Measurements from ENCODE around the gene IFITM1.
"Not testable (repeated sequence)": the region's sequence is repeated elsewhere in the genome, so short reads cannot be mapped to it uniquely, and the experiment has no call there.

Gene IFITM1

GRCh38 chr11:304915-305843, 8.7 kb upstream of the IFITM1 start:
- Histone ChIP-seq H3K4me3 (ENCODE audit: low read depth, low read length) (no peak overlapping the region), H2AFZ (ENCODE audit: low read length, unreplicated experiment) (no peak overlapping the region)

GRCh38 chr11:305844-306211, 8.0 kb upstream of the IFITM1 start:
- no peak overlapping the region for H3K27ac ChIP-seq (ENCODE audit: low read depth, low read length)
- no peak overlapping the region for H2AFZ ChIP-seq (ENCODE audit: low read length, unreplicated experiment)
- H3K79me2 ChIP-seq (ENCODE audit: control insufficient read depth, insufficient read depth, low read length, unreplicated experiment), result peaks cover 15% of the 10 kb centered on the region
- no peaks in the 10 kb centered on the region for H3K4me1 ChIP-seq (ENCODE audit: control insufficient read depth, insufficient read depth, low read length, unreplicated experiment)
- no peak overlapping the region for H3K4me3 ChIP-seq (ENCODE audit: low read depth, low read length)
- H3K27me3 ChIP-seq (ENCODE audit: insufficient read depth, low read length), result no peaks in the 10 kb centered on the region
- H3K36me3 ChIP-seq (ENCODE audit: insufficient read depth, low read length), result no peaks in the 10 kb centered on the region

More at GRCh38 chr11:304915-305843, 8.7 kb upstream of the IFITM1 start:
- H3K79me2 ChIP-seq (ENCODE audit: control insufficient read depth, insufficient read depth, low read length, unreplicated experiment), result peaks cover 15% of the 10 kb centered on the region
- no peaks in the 10 kb centered on the region for H3K4me1 ChIP-seq (ENCODE audit: control insufficient read depth, insufficient read depth, low read length, unreplicated experiment)
- H3K27ac ChIP-seq (ENCODE audit: low read depth, low read length), result no peak overlapping the region
- H3K36me3 ChIP-seq (ENCODE audit: insufficient read depth, low read length), result no peaks in the 10 kb centered on the region
- H3K27me3 ChIP-seq (ENCODE audit: insufficient read depth, low read length), result peaks cover 1% of the 10 kb centered on the region; the same call in 1 of the 2 replicates

GRCh38 chr11:306645-307371, 7.0 kb upstream of the IFITM1 start:
- Histone ChIP-seq H3K4me3 (ENCODE audit: low read depth, low read length) (no peak overlapping the region), H3K27me3 (ENCODE audit: insufficient read depth, low read length) (no peaks in the 10 kb centered on the region), H2AFZ (ENCODE audit: low read length, unreplicated experiment) (no peak overlapping the region), H3K27ac (ENCODE audit: low read depth, low read length) (no peak overlapping the region), H3K4me1 (ENCODE audit: control insufficient read depth, insufficient read depth, low read length, unreplicated experiment) (peaks cover 2% of the 10 kb centered on the region), H3K36me3 (ENCODE audit: insufficient read depth, low read length) (no peaks in the 10 kb centered on the region), H3K79me2 (ENCODE audit: control insufficient read depth, insufficient read depth, low read length, unreplicated experiment) (peaks cover 17% of the 10 kb centered on the region)

GRCh38 chr11:307766-308708, 5.8 kb upstream of the IFITM1 start, which contains the start of gene IFITM2:
Gene IFITM2 (plus strand): TSS chr11:307816. CDS start chr11:308193, 377 bp downstream.
- H2AFZ ChIP-seq (ENCODE audit: low read length, unreplicated experiment); H3K27me3 ChIP-seq (ENCODE audit: insufficient read depth, low read length); H3K36me3 ChIP-seq (ENCODE audit: insufficient read depth, low read length): not testable (repeated sequence)
- Histone ChIP-seq H3K4me1 (ENCODE audit: control insufficient read depth, insufficient read depth, low read length, unreplicated experiment) (peaks cover 11% of the 10 kb centered on the region), H3K79me2 (ENCODE audit: control insufficient read depth, insufficient read depth, low read length, unreplicated experiment) (peaks cover 28% of the 10 kb centered on the region), H3K4me3 (ENCODE audit: low read depth, low read length) (peak within 1 kb of the TSS; percentile 88), H3K27ac (ENCODE audit: low read depth, low read length) (peak within 1 kb of the TSS; percentile 61)

GRCh38 chr11:308740-309665, 4.8 kb upstream of the IFITM1 start:
- not testable (repeated sequence) for H3K36me3 ChIP-seq (ENCODE audit: insufficient read depth, low read length); H2AFZ ChIP-seq (ENCODE audit: low read length, unreplicated experiment); H3K27me3 ChIP-seq (ENCODE audit: insufficient read depth, low read length)
- peaks cover 37% of the 10 kb centered on the region for H3K79me2 ChIP-seq (ENCODE audit: control insufficient read depth, insufficient read depth, low read length, unreplicated experiment)
- H3K27ac ChIP-seq (ENCODE audit: low read depth, low read length), result peak overlapping the region; percentile 53
- peaks cover 17% of the 10 kb centered on the region for H3K4me1 ChIP-seq (ENCODE audit: control insufficient read depth, insufficient read depth, low read length, unreplicated experiment)
- peak overlapping the region; percentile 88 for H3K4me3 ChIP-seq (ENCODE audit: low read depth, low read length)

GRCh38 chr11:309979-310572, 3.8 kb upstream of the IFITM1 start:
- H2AFZ ChIP-seq (ENCODE audit: low read length, unreplicated experiment); H3K27me3 ChIP-seq (ENCODE audit: insufficient read depth, low read length); H3K36me3 ChIP-seq (ENCODE audit: insufficient read depth, low read length): not testable (repeated sequence)
- peak overlapping the region; percentile 53 for H3K27ac ChIP-seq (ENCODE audit: low read depth, low read length)
- H3K4me1 ChIP-seq (ENCODE audit: control insufficient read depth, insufficient read depth, low read length, unreplicated experiment), result peaks cover 17% of the 10 kb centered on the region
- peak overlapping the region; percentile 88 for H3K4me3 ChIP-seq (ENCODE audit: low read depth, low read length)
- peaks cover 48% of the 10 kb centered on the region for H3K79me2 ChIP-seq (ENCODE audit: control insufficient read depth, insufficient read depth, low read length, unreplicated experiment)

- peak overlapping the region; percentile 91 for H3K27ac ChIP-seq (ENCODE audit: low read depth, low read length)
- H3K27me3 ChIP-seq (ENCODE audit: insufficient read depth, low read length); H2AFZ ChIP-seq (ENCODE audit: low read length, unreplicated experiment): not testable (repeated sequence)
- peaks cover 59% of the 10 kb centered on the region for H3K79me2 ChIP-seq (ENCODE audit: control insufficient read depth, insufficient read depth, low read length, unreplicated experiment)
- peak overlapping the region; percentile 85 for H3K4me3 ChIP-seq (ENCODE audit: low read depth, low read length)
- H3K4me1 ChIP-seq (ENCODE audit: control insufficient read depth, insufficient read depth, low read length, unreplicated experiment), result peaks cover 17% of the 10 kb centered on the region
- peaks cover 13% of the 10 kb centered on the region; the same call in 1 of the 2 replicates for H3K36me3 ChIP-seq (ENCODE audit: insufficient read depth, low read length)
Measured at GRCh38 chr11:311013-311748, 2.7 kb upstream of the IFITM1 start.

- Histone ChIP-seq H3K79me2 (ENCODE audit: control insufficient read depth, insufficient read depth, low read length, unreplicated experiment) (peaks cover 70% of the 10 kb centered on the region), H2AFZ (ENCODE audit: low read length, unreplicated experiment) (no peak overlapping the region), H3K27me3 (ENCODE audit: insufficient read depth, low read length) (no peaks in the 10 kb centered on the region), H3K4me3 (ENCODE audit: low read depth, low read length) (peak overlapping the region; percentile 85), H3K36me3 (ENCODE audit: insufficient read depth, low read length) (peaks cover 19% of the 10 kb centered on the region; the same call in 1 of the 2 replicates), H3K4me1 (ENCODE audit: control insufficient read depth, insufficient read depth, low read length, unreplicated experiment) (peaks cover 17% of the 10 kb centered on the region), H3K27ac (ENCODE audit: low read depth, low read length) (peak overlapping the region; percentile 91)
Measured at GRCh38 chr11:312092-312816, 1.6 kb upstream of the IFITM1 start.

Data from ACC112 (cell line).